GM12878 (cell line): ENCODE measurements around the gene IL6R. TPM values are rescaled to one million over a fixed set of nuclear protein-coding genes. Genes with fewer than 3 reads are reported as not detected.

Experiments
- BHLHE40 ChIP-seq, 2 experiments: fragments of 450-650 bp in 1 of 2; IDR thresholded peaks; 2 replicates each; pipeline ENCODE4 v1.6.1; 2011 to 2017; ENCODE audit warnings: low read depth in 2 of 2, borderline replicate concordance in 1 of 2, improper control_type of control experiment in 1 of 2, low read length in 1 of 2, mild to moderate bottlenecking in 1 of 2
- CHD2 ChIP-seq: IDR thresholded peaks from 2 replicates; pipeline ENCODE4 v1.6.1; 2011; ENCODE audit warnings: low read depth, low read length, improper control_type of control experiment, borderline replicate concordance
- EGR1 ChIP-seq, 2 experiments: IDR thresholded peaks; 1 replicate in 1 of 2; 2 replicates in 1 of 2; pipeline ENCODE4 v1.6.1; 2011 to 2012; ENCODE audit warnings: low read depth in 2 of 2, low read length in 2 of 2, borderline replicate concordance in 1 of 2, mild to moderate bottlenecking in 1 of 2, moderate library complexity in 1 of 2
- EZH2 ChIP-seq: IDR thresholded peaks from 2 replicates; pipeline ENCODE4 v1.6.1; 2012; ENCODE audit warnings: low read depth, mild to moderate bottlenecking, control low read depth, inconsistent platforms, low read length, borderline replicate concordance; ENCODE audit not compliant: control insufficient read depth
- HDAC6 ChIP-seq: fragments of 200-600 bp; sonication (generic); IDR thresholded peaks from one replicate; pipeline ENCODE4 v1.8.0; 2017; ENCODE audit warnings: antibody characterized with exemption; ENCODE audit not compliant: unreplicated experiment
- KAT2A ChIP-seq: conservative IDR thresholded peaks from 2 replicates; pipeline ENCODE4 v1.6.1; 2011; ENCODE audit warnings: low read depth, low read length; ENCODE audit not compliant: control insufficient read depth
- NRF1 ChIP-seq: conservative IDR thresholded peaks from 2 replicates; pipeline ENCODE4 v1.6.1; 2011; ENCODE audit warnings: mild to moderate bottlenecking, low read depth, low read length, improper control_type of control experiment
- POLR2AphosphoS2 ChIP-seq: IDR thresholded peaks from 2 replicates; pipeline ENCODE4 v1.6.1; 2011; ENCODE audit warnings: low read depth, mild to moderate bottlenecking, low read length, improper control_type of control experiment, moderate library complexity
- SMAD5 ChIP-seq: IDR thresholded peaks from 2 replicates; pipeline ENCODE4 v1.6.1; 2016; ENCODE audit warnings: antibody characterized with exemption, low read depth
- SP1 ChIP-seq: IDR thresholded peaks from one replicate; pipeline ENCODE4 v1.6.1; 2011; ENCODE audit warnings: low read depth, low read length
- SREBF2 ChIP-seq: IDR thresholded peaks from 2 replicates; pipeline ENCODE4 v1.6.1; 2012; ENCODE audit warnings: mild to moderate bottlenecking, low read length
- YY1 ChIP-seq: IDR thresholded peaks from 2 replicates; pipeline ENCODE4 v1.6.1; 2011; ENCODE audit warnings: low read depth, mild to moderate bottlenecking, low read length
- ZBED1 ChIP-seq: IDR thresholded peaks from 2 replicates; pipeline ENCODE4 v1.6.1; 2016; ENCODE audit warnings: borderline replicate concordance
- ZNF592 ChIP-seq: fragments of 450-650 bp; IDR thresholded peaks from 2 replicates; pipeline ENCODE4 v1.6.1; 2017; ENCODE audit warnings: mild to moderate bottlenecking, moderate library complexity
- ZZZ3 ChIP-seq: IDR thresholded peaks from 2 replicates; pipeline ENCODE4 v1.6.1; 2011; ENCODE audit warnings: low read depth; ENCODE audit not compliant: control insufficient read depth, insufficient read length
- polyA plus RNA-seq, 11 experiments: library from polyadenylated mRNA; depleted of rRNA in 4 of 11; unstranded in 6 of 11; stranded (reverse) in 5 of 11; fragments of >200 nt; fragmentation: Nextera tagmentation in 4 of 11; fragmentation: Illumina TruSeq in 1 of 11; extraction: Ambion mirVana in 4 of 11; extraction: Trizol in 1 of 11; gene quantifications; 1 replicate in 1 of 11; 2 replicates in 10 of 11; pipeline versions ENCODE4 v1.2.1 to v1.2.3, GENCODE V29; 2011 to 2016; ENCODE audit warnings: inconsistent platforms in 2 of 11, missing spikeins in 2 of 11, low read depth in 1 of 11
- total RNA-seq, 4 experiments: library from RNA; depleted of rRNA in 3 of 4; stranded (reverse); fragments of >200 nt in 3 of 4; fragmentation: Illumina TruSeq in 1 of 4; extraction: Trizol in 1 of 4; gene quantifications; 2 replicates each; pipeline versions ENCODE4 v1.2.1 to v1.2.3, GENCODE V29; 2013 to 2021
- TF ChIP-seq, protein P1 (sequence below), 3 experiments: IDR thresholded peaks in 2 of 3; conservative IDR thresholded peaks in 1 of 3; 2 replicates each; pipeline ENCODE4 v1.5.1; 2011; ENCODE audit warnings: low read depth in 3 of 3, low read length in 3 of 3, mild to moderate bottlenecking in 3 of 3, control low read depth in 2 of 3, moderate library complexity in 2 of 3, inconsistent platforms in 1 of 3, mixed read lengths in 1 of 3; ENCODE audit not compliant: control insufficient read depth in 2 of 3, insufficient read depth in 1 of 3; ENCODE audit errors: extremely low read depth in 1 of 3
- TF ChIP-seq, protein P2 (sequence below): fragments of 450-650 bp; IDR thresholded peaks from 2 replicates; pipeline ENCODE4 v1.6.1; 2017; ENCODE audit warnings: low read depth, mild to moderate bottlenecking, moderate library complexity
- TF ChIP-seq, protein P3 (sequence below): fragments of 450-650 bp; IDR thresholded peaks from 2 replicates; pipeline ENCODE4 v1.6.1; 2017; ENCODE audit warnings: mild to moderate bottlenecking

The IL6R gene
- total and polyA plus RNA-seq, 10 of the 15 experiments (the other 5 are each of a cell fraction or from before 2014, with no cell fraction given): 1.9 to 43.4 (median 17.5) TPM

DNA sequence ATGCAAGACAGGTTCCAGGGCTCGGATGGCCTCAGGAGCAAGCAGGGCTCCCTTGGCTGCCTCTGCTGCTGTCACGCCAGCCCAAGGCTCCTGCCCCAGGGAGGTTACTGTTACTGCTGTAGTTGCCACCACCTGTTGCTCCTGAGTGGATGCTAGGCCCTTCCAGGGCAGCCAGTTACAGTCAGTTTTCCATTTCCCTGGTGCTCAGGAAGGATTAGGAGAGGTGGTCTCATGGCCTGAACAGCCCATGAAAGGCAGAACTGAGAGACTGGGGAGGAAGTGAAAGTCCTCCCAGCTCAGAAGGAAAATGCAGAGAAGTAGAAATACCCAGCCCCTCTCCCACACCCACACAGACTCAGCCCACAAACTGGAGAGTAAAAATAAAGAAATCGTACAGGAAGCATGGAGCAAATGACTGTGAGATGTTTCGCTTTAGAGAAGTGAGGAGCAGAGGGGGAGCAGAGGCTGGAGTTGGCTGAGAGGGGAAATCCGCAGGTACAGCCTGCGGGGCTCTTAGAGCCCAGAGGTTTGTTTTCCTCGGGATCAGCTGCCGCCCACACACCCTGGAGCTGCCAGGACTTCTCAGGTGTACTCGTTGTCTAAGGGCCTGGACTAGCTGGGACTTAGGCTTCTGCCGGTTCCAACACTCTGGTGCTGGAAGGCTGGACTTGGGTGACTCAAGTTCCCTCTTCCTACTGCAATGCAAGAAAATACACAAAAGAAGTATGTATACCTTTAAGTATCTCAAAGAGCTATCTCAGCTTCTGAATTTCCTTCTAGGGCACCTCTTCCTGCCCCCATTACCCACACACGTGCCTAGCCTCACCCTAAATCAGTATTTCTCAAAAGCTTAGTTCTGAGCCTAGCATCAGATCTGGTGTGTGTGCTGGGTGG lies 2.3 kb downstream of the IL6R start (continued):
- TF ChIP-seq SMAD5 (0 out of 2 replicates have a peak, but pooled peaks have one; percentile 47), ZBED1 (peak; percentile 88; the same call in 1 of the 2 replicates), HDAC6 (no peak), NRF1 (no peak), KAT2A (no peak), YY1 (0 out of 2 replicates have a peak, but pooled peaks have one; percentile 10), EZH2 (no peak), CHD2 (peak; percentile 80), EGR1 (IDR thresholded peaks at IDR 0.05; ENCODE audit: borderline replicate concordance in 1 of 2, low read depth in 2 of 2, low read length in 2 of 2) (peak in 1 of 2 experiments; percentile 94; a peak in 2 of 3 replicates), SP1 (peak; percentile 50), POLR2AphosphoS2 (0 out of 2 replicates have a peak, but pooled peaks have one; percentile 32), BHLHE40 (IDR thresholded peaks at IDR 0.05; ENCODE audit: borderline replicate concordance in 1 of 2, low read depth in 2 of 2, low read length in 1 of 2) (peak; percentile 45 to 59; a peak in 3 of 4 replicates), ZZZ3 (no peak), SREBF2 (no peak), ZNF592 (no peak)
- TF ChIP-seq, protein P1, sequence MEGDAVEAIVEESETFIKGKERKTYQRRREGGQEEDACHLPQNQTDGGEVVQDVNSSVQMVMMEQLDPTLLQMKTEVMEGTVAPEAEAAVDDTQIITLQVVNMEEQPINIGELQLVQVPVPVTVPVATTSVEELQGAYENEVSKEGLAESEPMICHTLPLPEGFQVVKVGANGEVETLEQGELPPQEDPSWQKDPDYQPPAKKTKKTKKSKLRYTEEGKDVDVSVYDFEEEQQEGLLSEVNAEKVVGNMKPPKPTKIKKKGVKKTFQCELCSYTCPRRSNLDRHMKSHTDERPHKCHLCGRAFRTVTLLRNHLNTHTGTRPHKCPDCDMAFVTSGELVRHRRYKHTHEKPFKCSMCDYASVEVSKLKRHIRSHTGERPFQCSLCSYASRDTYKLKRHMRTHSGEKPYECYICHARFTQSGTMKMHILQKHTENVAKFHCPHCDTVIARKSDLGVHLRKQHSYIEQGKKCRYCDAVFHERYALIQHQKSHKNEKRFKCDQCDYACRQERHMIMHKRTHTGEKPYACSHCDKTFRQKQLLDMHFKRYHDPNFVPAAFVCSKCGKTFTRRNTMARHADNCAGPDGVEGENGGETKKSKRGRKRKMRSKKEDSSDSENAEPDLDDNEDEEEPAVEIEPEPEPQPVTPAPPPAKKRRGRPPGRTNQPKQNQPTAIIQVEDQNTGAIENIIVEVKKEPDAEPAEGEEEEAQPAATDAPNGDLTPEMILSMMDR (IDR thresholded peaks at IDR 0.05 in 2 of 3, conservative IDR thresholded peaks at IDR 0.05 in 1 of 3; ENCODE audit: control insufficient read depth in 2 of 3, extremely low read depth in 1 of 3, insufficient read depth in 1 of 3, low read depth in 3 of 3, low read length in 3 of 3): no peak
- TF ChIP-seq, protein P2, sequence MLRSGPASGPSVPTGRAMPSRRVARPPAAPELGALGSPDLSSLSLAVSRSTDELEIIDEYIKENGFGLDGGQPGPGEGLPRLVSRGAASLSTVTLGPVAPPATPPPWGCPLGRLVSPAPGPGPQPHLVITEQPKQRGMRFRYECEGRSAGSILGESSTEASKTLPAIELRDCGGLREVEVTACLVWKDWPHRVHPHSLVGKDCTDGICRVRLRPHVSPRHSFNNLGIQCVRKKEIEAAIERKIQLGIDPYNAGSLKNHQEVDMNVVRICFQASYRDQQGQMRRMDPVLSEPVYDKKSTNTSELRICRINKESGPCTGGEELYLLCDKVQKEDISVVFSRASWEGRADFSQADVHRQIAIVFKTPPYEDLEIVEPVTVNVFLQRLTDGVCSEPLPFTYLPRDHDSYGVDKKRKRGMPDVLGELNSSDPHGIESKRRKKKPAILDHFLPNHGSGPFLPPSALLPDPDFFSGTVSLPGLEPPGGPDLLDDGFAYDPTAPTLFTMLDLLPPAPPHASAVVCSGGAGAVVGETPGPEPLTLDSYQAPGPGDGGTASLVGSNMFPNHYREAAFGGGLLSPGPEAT: peak; percentile 99
- TF ChIP-seq, protein P3, sequence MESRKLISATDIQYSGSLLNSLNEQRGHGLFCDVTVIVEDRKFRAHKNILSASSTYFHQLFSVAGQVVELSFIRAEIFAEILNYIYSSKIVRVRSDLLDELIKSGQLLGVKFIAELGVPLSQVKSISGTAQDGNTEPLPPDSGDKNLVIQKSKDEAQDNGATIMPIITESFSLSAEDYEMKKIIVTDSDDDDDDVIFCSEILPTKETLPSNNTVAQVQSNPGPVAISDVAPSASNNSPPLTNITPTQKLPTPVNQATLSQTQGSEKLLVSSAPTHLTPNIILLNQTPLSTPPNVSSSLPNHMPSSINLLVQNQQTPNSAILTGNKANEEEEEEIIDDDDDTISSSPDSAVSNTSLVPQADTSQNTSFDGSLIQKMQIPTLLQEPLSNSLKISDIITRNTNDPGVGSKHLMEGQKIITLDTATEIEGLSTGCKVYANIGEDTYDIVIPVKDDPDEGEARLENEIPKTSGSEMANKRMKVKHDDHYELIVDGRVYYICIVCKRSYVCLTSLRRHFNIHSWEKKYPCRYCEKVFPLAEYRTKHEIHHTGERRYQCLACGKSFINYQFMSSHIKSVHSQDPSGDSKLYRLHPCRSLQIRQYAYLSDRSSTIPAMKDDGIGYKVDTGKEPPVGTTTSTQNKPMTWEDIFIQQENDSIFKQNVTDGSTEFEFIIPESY: no peak
